K562 (cell line): ENCODE results near the gene NCOA4. TPM values are rescaled to one million over a fixed set of nuclear protein-coding genes. Genes with fewer than 3 reads are reported as not detected.
A peak's percentile ranks its signal among the peaks of the same experiment; 100 is the strongest.

ENCODE experiments used
- CBFB ChIP-seq: sonication (generic); formaldehyde crosslinking; IDR thresholded peaks from 2 replicates; pipeline ENCODE4 v1.4.0; 2020; ENCODE audit warnings: mild to moderate bottlenecking, missing genetic modification reagents
- EGR1 ChIP-seq: fragments of 450-650 bp; conservative IDR thresholded peaks from 2 replicates; pipeline ENCODE4 v1.6.1; 2017; ENCODE audit warnings: mild to moderate bottlenecking
- EP400 ChIP-seq: fragments of 450-650 bp; IDR thresholded peaks from 2 replicates; pipeline ENCODE4 v1.6.1; 2017; ENCODE audit warnings: antibody characterized with exemption, mild to moderate bottlenecking, moderate library complexity
- GABPB1 ChIP-seq: sonication (generic); formaldehyde crosslinking; IDR thresholded peaks from 2 replicates; pipeline ENCODE4 v1.8.0; 2022; ENCODE audit warnings: mild to moderate bottlenecking, missing genetic modification reagents
- GTF2E2 ChIP-seq: fragments of 200-800 bp; sonication (Bioruptor generic); IDR thresholded peaks from 2 replicates; pipeline ENCODE4 v1.6.1; 2016; ENCODE audit warnings: missing genetic modification characterization, missing compliant biosample characterization
- HIVEP1 ChIP-seq: fragments of 250-450 bp; sonication (Bioruptor Pico); IDR thresholded peaks from 2 replicates; pipeline ENCODE4 v1.4.0; 2020; ENCODE audit warnings: mild to moderate bottlenecking
- JUN ChIP-seq, 2 experiments: sonication (generic) in 1 of 2; formaldehyde crosslinking in 1 of 2; IDR thresholded peaks; 2 replicates each; pipeline versions ENCODE4 v1.6.1 to v1.8.0; 2012 to 2022; ENCODE audit warnings: borderline replicate concordance in 2 of 2, mild to moderate bottlenecking in 2 of 2, improper control_type of control experiment in 1 of 2, low read depth in 1 of 2, low read length in 1 of 2, missing genetic modification reagents in 1 of 2
- NCOA4 ChIP-seq: fragments of 450-650 bp; IDR thresholded peaks from 2 replicates; pipeline ENCODE4 v1.6.1; 2018; ENCODE audit warnings: mild to moderate bottlenecking; ENCODE audit not compliant: partially characterized antibody
- NFYB ChIP-seq: IDR thresholded peaks from 2 replicates; pipeline ENCODE4 v1.6.1; 2011; ENCODE audit warnings: mild to moderate bottlenecking, moderate library complexity; ENCODE audit not compliant: insufficient read length; ENCODE audit errors: extremely low read depth
- PATZ1 ChIP-seq: fragments of 250-450 bp; sonication (Bioruptor Pico); IDR thresholded peaks from 2 replicates; pipeline ENCODE4 v1.5.0; 2020; ENCODE audit warnings: mild to moderate bottlenecking, borderline replicate concordance
- PBX2 ChIP-seq, 2 experiments: IDR thresholded peaks in 1 of 2; conservative IDR thresholded peaks in 1 of 2; 2 replicates each; pipeline ENCODE4 v1.6.1; 2016; ENCODE audit warnings: low read depth in 2 of 2, mild to moderate bottlenecking in 1 of 2, missing compliant biosample characterization in 1 of 2, missing genetic modification characterization in 1 of 2, moderate library complexity in 1 of 2
- RFX7 ChIP-seq: fragments of 250-450 bp; sonication (Bioruptor Pico); IDR thresholded peaks from 2 replicates; pipeline ENCODE4 v1.5.1; 2021; ENCODE audit warnings: mild to moderate bottlenecking
- RUNX1 ChIP-seq: sonication (generic); IDR thresholded peaks from 2 replicates; pipeline ENCODE4 v1.6.1; 2016; ENCODE audit warnings: antibody characterized with exemption, low read depth
- TARDBP ChIP-seq: fragments of 450-650 bp; IDR thresholded peaks from 2 replicates; pipeline ENCODE4 v1.6.1; 2016
- TRIM24 ChIP-seq, 2 experiments: fragments of 450-650 bp; IDR thresholded peaks; 2 replicates each; pipeline ENCODE4 v1.6.1; 2016
- ZNF12 ChIP-seq: sonication (generic); formaldehyde crosslinking; IDR thresholded peaks from 2 replicates; pipeline ENCODE4 v1.4.0; 2020; ENCODE audit warnings: mild to moderate bottlenecking, missing genetic modification reagents
- ZNF197 ChIP-seq: fragments of 200-800 bp; sonication (Bioruptor generic); IDR thresholded peaks from 2 replicates; pipeline ENCODE4 v1.6.1; 2016; ENCODE audit warnings: low read depth, missing genetic modification characterization, missing compliant biosample characterization
- ZNF766 ChIP-seq: fragments of 200-800 bp; sonication (Bioruptor generic); conservative IDR thresholded peaks from 2 replicates; pipeline ENCODE4 v1.6.1; 2016; ENCODE audit warnings: missing genetic modification characterization, missing compliant biosample characterization
- ZNF780A ChIP-seq: fragments of 250-450 bp; sonication (Bioruptor Pico); IDR thresholded peaks from 2 replicates; pipeline ENCODE4 v1.5.0; 2021; ENCODE audit warnings: mild to moderate bottlenecking
- polyA plus RNA-seq, 8 experiments: library from polyadenylated mRNA; depleted of rRNA in 4 of 8; stranded (reverse) in 5 of 8; unstranded in 3 of 8; fragments of >200 nt; fragmentation: Nextera tagmentation in 2 of 8; fragmentation: Illumina TruSeq in 1 of 8; extraction: Ambion mirVana in 2 of 8; extraction: Trizol in 1 of 8; gene quantifications; 2 replicates each; pipeline versions ENCODE4 v1.2.1 to v1.2.3, GENCODE V29; 2011 to 2014; ENCODE audit warnings: inconsistent platforms in 1 of 8, missing spikeins in 1 of 8
- total RNA-seq, 7 experiments: library from RNA; depleted of rRNA in 6 of 7; stranded (reverse); fragments of >200 nt in 6 of 7; fragmentation: Illumina TruSeq in 2 of 7; extraction: Trizol in 2 of 7; gene quantifications; 2 replicates each; pipeline versions ENCODE4 v1.2.1 to v1.2.3, GENCODE V29; 2011 to 2021; ENCODE audit warnings: low replicate concordance in 1 of 7
- TF ChIP-seq, protein P1 (sequence below): fragments of 450-650 bp; IDR thresholded peaks from 2 replicates; pipeline ENCODE4 v1.6.1; 2016; ENCODE audit warnings: low read depth, mild to moderate bottlenecking, moderate library complexity

NCOA4 gene
- total and polyA plus RNA-seq, 9 of the 15 experiments (the other 6 are each of a cell fraction or from before 2014, with no cell fraction given), result 89.8 to 283 (median 181) TPM

- TF ChIP-seq EP400 (peak; percentile 86), RUNX1 (peak; percentile 78; the same call in 1 of the 2 replicates), PATZ1 (no peak), NCOA4 (peak; percentile 93), NFYB (no peak), JUN (IDR thresholded peaks at IDR 0.05; ENCODE audit: borderline replicate concordance, low read depth, low read length) (peak; percentile 38; the same call in 1 of the 2 replicates), JUN (CRISPR knock-in tag; IDR thresholded peaks at IDR 0.05; ENCODE audit: borderline replicate concordance) (no peak), TARDBP (peak; percentile 99), HIVEP1 (peak; percentile 57; the same call in 1 of the 2 replicates), RFX7 (no peak), EGR1 (peak; percentile 87), PBX2 (CRISPR knock-in tag; IDR thresholded peaks at IDR 0.05; ENCODE audit: low read depth) (peak; percentile 51; the same call in 1 of the 2 replicates), PBX2 (tag; conservative IDR thresholded peaks at IDR 0.05; ENCODE audit: low read depth) (peak; percentile 95), ZNF12 (no peak), ZNF197 (CRISPR knock-in tag) (peak; percentile 98), TRIM24 (IDR thresholded peaks at IDR 0.05) (peak; percentile 99), ZNF766 (CRISPR knock-in tag) (peak; percentile 100), GABPB1 (CRISPR knock-in tag) (no peak), CBFB (CRISPR knock-in tag) (no peak), GTF2E2 (tag) (no peak), ZNF780A (no peak)
- TF ChIP-seq, protein P1, sequence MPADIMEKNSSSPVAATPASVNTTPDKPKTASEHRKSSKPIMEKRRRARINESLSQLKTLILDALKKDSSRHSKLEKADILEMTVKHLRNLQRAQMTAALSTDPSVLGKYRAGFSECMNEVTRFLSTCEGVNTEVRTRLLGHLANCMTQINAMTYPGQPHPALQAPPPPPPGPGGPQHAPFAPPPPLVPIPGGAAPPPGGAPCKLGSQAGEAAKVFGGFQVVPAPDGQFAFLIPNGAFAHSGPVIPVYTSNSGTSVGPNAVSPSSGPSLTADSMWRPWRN, result peak; percentile 95
Observed at GRCh38 chr10:46001187-46001756, 29.2 kb downstream of the NCOA4 start (continued).
